Activated CD4-positive, alpha-beta T cell treated with anti-CD3 and anti-CD28 coated beads for 1 hour (primary cell): ENCODE data around the gene HCRT.
A peak's percentile ranks its signal among the peaks of the same experiment; 100 is the strongest.
"Not testable (repeated sequence)": the region's sequence is repeated elsewhere in the genome, so short reads cannot be mapped to it uniquely, and the experiment has no call there.

Source experiments
- DNase-seq: peaks from one replicate; pipeline ENCODE4 v3.0.0-alpha.2; 2020

Gene HCRT

GRCh38 chr17:42197564-42198156 is 12.4 kb upstream of the HCRT start:
- DNase-seq: no peak

DNA sequence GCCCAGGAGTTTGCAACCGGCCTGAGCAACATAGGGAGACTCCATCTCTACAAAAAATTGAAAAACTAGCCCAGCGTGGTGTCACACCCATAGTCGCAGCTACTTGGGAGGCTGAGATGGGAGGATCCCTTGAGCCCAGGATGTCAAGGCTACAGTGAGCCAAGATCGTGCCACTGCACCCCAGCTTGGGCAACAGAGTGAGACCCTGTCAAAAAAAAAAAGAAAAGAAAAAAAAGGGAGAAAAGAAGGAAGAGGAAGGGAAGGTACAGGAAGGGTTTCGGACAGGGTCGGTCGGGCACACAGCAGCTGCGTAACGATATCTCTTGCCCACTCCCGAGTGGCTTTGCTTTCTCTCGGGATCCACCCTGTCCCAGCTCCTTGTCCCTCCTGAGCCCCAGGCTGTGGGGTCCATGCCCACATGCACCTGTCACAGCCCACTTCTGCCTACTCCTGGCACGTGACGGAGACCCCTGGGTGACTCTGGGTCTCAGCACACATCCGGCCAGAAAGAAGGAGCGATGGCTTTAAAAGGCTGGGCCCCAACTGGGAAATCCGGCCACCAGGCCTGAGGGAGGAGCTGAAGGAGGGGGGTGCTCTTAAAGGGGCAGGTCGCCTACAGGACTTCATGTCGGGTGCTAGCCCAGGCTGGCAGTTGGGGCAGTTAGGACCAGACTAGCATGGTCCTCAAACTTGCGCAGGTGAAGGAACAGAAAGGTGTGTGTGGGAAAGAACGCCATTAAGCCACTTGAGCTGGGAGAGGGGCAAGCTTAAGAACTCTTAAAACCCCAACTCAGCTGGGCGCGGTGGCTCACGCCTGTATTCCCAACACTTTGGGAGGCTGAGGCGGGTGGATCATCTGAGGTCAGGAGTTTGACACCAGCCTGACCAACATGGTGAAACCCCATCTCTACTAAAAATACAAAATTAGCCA is 9.0 kb upstream of the HCRT start, which contains the start of gene GHDC:
Gene GHDC, minus strand, starts transcription at position 526 of the 931 bp plus-strand sequence. CDS start 913 bp downstream, outside the sequence.
- DNase-seq: peak; percentile 66

DNA sequence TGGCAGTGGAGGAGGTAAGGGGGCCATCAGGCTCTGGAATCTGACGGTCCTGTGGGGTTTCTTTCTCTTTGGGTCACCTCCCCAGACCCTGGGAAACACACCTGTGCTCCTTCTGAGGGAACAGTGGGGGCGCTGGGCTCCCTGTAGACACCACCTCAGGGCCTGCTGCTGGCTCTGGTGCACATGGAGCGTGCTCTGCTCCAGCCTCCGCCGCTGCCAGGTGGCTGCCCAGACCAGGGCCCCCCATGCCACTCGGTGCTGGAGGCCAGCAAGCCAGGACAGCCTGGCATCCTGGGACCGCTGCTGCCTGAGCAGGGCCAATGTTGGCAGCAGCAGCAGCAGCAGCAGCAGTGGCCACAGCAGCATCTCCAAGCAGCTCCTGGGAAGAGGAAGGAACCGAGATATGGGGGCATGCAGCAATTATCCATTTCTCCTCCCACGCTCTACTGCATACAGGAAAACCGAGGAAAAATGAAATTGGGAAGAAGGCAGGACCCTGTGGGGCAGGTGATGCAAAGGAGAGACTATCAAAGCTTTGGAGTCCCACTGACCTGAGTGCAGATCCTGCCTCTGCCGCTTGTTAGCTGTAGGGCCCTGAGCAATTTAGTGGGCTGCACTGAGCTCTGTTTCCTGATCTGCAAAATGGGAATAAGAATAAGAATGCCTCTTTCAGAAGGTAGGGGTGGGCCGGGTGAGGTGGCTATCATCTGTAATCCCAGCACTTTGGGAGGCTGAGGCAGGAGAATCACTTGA is 8.1 kb upstream of the HCRT start:
- DNase-seq: no peak

DNA sequence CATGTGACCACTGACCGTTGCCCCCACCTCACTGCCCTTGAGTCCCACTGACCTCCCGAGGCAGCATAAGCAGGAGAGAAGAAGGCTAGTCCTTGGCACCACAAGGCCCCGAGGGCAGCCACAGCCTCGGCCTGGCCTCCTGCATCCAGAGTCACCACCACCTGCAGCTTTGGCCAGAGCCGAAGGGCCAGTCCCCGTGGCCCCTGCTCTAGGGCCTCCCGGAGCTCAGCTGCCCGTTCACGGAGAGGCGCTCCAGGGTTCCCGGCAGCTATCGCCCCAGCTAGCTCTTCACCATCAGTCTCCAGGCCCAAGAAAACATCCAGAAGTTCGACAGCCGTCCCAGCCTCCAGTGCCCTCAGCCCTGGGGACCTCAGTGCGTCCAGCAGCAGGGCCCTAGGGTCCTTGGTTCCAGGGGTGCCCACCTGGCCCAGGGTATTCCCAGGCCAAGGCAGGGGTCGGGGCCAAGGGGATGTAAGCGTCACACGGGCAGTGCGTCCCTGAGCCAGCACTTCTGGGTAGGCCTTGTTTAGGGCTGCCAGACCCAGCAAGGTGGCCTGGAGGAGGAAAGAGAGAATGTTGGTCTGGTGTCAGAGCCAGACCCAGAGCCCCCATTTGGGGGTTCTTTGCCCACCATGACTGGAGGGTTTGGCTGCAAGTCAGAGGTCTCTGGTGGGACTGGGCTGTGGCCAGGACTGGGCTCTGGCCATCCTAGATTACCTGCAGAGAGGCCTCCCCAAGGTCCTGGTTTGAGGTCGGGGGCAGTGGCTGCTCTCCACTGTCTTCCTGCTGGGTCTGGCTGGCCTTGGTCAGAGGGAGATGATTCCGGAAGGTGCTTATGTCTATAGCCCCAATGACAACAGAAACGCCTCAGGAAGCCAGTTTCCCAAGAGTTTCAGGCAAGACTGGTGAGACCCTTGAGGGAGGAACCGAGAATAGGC is 7.2 kb upstream of the HCRT start:
- DNase-seq: no peak

DNA sequence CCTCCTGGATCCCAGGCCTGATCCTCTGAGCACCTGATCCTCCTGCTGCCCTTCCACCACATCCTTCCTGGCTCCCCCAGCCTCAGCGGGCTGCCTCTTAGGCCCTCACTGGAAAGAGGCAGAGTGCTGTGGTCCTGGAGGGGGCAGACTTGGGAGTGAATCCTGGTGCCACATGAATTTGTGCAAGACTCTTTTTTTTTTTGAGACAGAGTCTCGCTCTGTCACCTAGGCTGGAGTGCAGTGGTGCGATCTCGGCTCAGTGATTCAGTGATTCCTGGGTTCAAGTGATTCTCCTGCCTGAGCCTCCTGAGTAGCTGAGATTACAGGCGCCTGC is 6.0 kb upstream of the HCRT start:
- DNase-seq: no peak

GRCh38 chr17:42190491-42191274 is 5.4 kb upstream of the HCRT start:
- DNase-seq: no peak

DNA sequence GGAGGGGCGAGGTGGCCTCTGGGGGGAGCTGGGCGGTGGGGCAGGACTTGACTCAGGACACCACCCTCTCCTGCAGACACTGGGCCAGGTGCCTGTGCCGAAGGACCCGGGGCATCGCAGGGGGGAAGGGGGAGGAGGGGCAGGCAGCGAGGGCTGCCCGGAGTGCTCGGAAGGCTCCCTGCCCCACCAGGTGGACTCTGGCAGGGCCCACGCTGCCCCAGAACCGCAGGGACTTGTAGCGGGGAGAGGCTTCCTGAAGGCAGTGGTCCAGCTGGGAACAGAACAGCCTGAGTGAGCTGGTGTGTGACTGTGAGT is 4.4 kb upstream of the HCRT start:
- DNase-seq: no peak

GRCh38 chr17:42188749-42189650 is 3.7 kb upstream of the HCRT start:
- DNase-seq: no peak

DNA sequence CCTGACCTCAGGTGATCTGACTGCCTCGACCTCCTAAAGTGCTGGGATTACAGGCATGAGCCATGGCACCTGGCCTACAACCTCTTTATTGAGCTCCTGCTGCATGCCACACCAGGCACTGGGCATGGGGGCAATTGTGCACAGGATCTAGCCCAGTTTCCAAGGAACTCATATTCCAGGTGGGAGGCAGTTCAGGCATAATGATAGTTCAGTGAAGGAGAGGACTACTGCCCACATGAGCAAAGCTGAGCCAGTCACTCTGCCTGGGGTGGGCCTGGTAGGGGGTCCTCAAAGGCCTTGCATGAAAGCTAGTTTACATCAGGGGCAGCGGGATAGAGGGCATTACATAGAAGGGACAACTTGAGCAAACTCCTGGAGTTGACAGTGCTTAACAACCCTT is 2.6 kb upstream of the HCRT start:
- no peak for DNase-seq

GRCh38 chr17:42186191-42186590 is 939 bp upstream of the HCRT start:
- not testable (repeated sequence) for DNase-seq

GRCh38 chr17:42185621-42185930 is 324 bp upstream of the HCRT start:
- DNase-seq: no peak

GRCh38 chr17:42183741-42184711 is 1.2 kb downstream of the HCRT start:
- peak; percentile 58 for DNase-seq

DNA sequence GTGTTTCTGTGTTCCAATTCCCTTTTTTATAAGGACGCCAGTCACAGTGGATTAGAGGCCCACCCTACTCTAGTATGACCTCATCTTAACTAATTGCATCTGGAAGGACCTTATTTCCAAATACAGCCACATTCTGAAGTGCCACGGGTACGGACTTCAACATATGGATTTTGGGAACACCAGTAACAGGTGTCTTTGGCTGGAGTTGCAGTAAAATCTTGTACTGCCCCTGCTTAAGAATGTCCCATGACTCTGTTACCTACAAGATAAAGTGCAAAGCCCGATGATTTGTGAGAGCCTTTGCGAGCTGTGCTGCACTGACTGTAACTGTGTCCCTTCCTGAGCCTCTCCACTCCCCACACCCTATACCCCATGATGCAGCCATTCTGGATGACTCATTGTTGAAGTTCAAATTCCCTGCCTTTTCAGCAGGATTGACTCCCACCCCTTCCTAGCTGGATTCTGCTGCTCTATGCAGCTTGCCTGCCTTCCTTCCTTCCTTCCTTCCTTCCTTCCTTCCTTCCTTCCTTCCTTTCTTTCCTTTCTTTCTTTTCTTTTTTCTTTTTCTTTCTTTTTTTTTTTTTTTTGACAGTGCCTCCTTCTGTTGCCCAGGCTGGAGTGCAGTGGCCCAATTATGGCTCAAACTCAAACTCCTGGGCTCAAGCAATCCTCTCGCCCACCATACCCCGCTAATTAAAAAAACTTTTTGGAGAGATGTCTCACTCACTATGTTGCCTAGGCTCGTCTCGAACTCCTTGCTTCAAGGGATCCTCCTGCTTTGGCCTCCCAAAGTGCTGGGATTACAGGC is 2.1 kb downstream of the HCRT start:
- DNase-seq: no peak

- no peak for DNase-seq
Measured at GRCh38 chr17:42181851-42182207, 3.4 kb downstream of the HCRT start.

- DNase-seq: peak; percentile 79
Measured at GRCh38 chr17:42180922-42181850, 4.1 kb downstream of the HCRT start, which contains the start of gene KCNH4. Gene KCNH4, minus strand, starts transcription at chr17:42181142. Its CDS starts 197 bp downstream, at chr17:42180945.

- no peak for DNase-seq
Measured at GRCh38 chr17:42180411-42180921, 4.8 kb downstream of the HCRT start.

DNA sequence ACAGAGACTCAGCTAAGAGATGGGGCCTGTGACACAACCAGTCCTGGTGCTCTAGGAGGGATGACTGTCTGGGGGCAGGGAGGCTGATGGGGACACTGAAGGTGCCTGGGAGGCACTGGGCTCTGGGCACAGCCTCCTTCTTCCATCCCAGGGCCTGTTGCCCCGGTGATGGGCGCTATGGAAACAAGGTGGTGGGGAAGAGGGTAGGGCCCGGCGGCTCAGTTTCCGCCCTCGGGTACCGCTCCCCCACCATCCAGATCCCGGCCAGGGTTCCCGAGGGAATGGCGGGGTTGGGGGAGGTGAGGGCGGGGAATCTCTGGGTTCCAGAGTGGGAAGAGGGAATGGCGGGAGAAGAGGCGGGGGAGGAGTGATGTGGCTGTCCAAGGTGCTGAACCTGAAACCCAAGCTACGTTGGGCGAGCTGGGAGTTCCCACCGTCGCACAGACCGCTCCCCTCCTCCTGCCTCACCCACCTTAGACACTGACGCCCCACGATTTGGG is 5.3 kb downstream of the HCRT start:
- no peak for DNase-seq
